ENCODE results near the gene CYBA. TPM values are rescaled to one million over a fixed set of nuclear protein-coding genes. Genes with fewer than 3 reads are reported as not detected.
A peak's percentile ranks its signal among the peaks of the same experiment; 100 is the strongest.

CYBA gene
- total RNA-seq, 3 donors from 2014 or later (not counting 1 experiment from before 2014, with no cell fraction given), result 1,001 to 1,351 (median 1,051) TPM

DNA sequence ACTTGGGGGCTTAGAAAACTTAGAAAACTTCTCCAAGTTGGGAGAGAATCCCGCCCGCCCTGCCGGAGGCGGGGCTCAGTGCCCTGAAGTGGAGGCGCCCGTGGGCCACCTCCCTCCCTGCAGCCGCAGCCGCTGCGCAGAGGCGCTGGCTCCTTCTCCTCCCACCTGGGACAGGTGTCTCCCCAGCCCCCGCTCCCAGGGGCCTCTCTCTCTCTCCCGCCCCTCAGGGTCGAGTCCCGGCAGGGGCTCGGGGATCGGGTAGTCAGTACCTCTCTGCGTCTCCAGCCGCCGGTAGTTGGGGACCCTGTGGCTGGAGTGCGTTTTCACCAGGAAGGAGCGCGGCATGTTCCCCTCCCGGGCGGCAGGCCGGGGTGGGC lies 35.2 kb upstream of the CYBA start:
- no peaks in the 10 kb centered on the region for H3K27me3 Mint-ChIP-seq (ENCODE audit: low read depth in 2 of 2)
- TF ChIP-seq, protein P1, sequence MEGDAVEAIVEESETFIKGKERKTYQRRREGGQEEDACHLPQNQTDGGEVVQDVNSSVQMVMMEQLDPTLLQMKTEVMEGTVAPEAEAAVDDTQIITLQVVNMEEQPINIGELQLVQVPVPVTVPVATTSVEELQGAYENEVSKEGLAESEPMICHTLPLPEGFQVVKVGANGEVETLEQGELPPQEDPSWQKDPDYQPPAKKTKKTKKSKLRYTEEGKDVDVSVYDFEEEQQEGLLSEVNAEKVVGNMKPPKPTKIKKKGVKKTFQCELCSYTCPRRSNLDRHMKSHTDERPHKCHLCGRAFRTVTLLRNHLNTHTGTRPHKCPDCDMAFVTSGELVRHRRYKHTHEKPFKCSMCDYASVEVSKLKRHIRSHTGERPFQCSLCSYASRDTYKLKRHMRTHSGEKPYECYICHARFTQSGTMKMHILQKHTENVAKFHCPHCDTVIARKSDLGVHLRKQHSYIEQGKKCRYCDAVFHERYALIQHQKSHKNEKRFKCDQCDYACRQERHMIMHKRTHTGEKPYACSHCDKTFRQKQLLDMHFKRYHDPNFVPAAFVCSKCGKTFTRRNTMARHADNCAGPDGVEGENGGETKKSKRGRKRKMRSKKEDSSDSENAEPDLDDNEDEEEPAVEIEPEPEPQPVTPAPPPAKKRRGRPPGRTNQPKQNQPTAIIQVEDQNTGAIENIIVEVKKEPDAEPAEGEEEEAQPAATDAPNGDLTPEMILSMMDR (IDR thresholded peaks at IDR 0.05), result no peak
- H3K4me1 Mint-ChIP-seq, result peaks cover 15 to 47% of the 10 kb centered on the region in 2 donors
- H3K9me3 Mint-ChIP-seq, result no peaks in the 10 kb centered on the region
- DNase-seq (peak in 1 of 2 donors; percentile 72), ATAC-seq (peak; percentile 47 to 59 (median 49))
- Histone ChIP-seq H3K27me3 (ENCODE audit: control insufficient read depth, insufficient read depth, low read length) (no peaks in the 10 kb centered on the region), H3K4me1 (ENCODE audit: control insufficient read depth, insufficient read depth, low read length) (peaks cover 55% of the 10 kb centered on the region), H3K4me3 (ENCODE audit: low read length) (peak overlapping the region; percentile 92), H3K9me3 (ENCODE audit: control insufficient read depth, insufficient read depth, low read length) (no peaks in the 10 kb centered on the region), H3K36me3 (ENCODE audit: control insufficient read depth, insufficient read depth, low read length) (peaks cover 1% of the 10 kb centered on the region), H3K27ac (ENCODE audit: low read length) (peak overlapping the region; percentile 63)
- H3K4me3 Mint-ChIP-seq, result peak overlapping the region; percentile 84
- H3K27ac Mint-ChIP-seq, result peak overlapping the region in 1 of 2 donors; percentile 73
- no peaks in the 10 kb centered on the region for H3K36me3 Mint-ChIP-seq
- intact Hi-C loops (cut with micrococcal nuclease), result loop anchor here (1.0 to 5.0 kb wide), 3 partner anchors 15 to 66 kb away; partner anchors contain the start of gene IL17C
- under 1% methylated on average over 25 of the region's 25 CpGs for WGBS (ENCODE audit: insufficient coverage)

DNA sequence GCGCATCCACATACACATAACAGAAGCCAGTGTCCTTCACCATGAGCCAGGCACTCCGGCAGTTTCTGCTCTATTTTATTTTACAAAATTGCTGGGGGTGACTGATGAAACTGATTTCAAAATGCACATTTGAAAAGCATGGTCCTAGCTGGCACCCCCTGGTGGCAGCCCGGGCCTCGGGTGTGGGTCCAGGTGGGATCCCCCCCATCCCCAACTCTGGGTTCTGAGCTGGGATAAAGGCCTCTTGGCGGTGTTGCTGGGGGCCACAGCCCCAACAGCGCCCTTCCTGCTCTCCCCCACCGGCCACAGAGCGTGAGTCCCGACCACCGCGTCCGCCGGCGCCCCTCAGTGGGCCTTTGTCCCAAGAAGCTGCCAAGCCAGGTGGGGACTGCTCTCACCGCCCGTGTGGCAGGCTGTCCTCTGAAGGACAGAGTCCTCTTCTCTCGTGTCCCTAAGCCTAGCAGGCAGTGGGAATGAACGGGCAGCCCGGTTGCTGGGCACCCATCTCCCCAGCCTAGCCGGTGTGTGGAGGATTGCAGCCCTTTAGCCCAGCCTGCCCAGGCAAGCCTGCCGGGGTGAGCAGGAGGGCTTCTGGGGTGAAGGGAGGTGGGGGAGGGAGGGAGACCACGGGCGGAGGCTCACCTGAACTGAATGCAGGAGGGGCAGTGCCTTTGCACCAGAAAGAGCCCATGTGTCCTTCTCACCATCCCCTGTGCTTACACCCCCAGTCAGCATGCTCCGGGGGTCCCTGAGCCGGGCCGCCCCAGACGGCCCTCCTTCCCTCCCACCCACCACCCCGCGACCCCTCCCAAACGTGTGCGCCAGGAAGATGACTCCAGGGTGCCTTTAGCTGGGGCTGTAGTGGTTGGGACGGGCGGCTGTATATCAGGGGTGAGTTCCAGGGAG lies 34.6 kb upstream of the CYBA start:
- Histone ChIP-seq H3K27ac (ENCODE audit: low read length) (peak overlapping the region; percentile 63), H3K27me3 (ENCODE audit: control insufficient read depth, insufficient read depth, low read length) (no peaks in the 10 kb centered on the region), H3K9me3 (ENCODE audit: control insufficient read depth, insufficient read depth, low read length) (no peaks in the 10 kb centered on the region), H3K4me1 (ENCODE audit: control insufficient read depth, insufficient read depth, low read length) (peaks cover 55% of the 10 kb centered on the region), H3K36me3 (ENCODE audit: control insufficient read depth, insufficient read depth, low read length) (peaks cover 6% of the 10 kb centered on the region), H3K4me3 (ENCODE audit: low read length) (peak overlapping the region; percentile 92)
- TF ChIP-seq, protein P1 (IDR thresholded peaks at IDR 0.05), result peak; percentile 77
- no peaks in the 10 kb centered on the region for H3K9me3 Mint-ChIP-seq
- DNase-seq (peak; percentile 65 to 72), ATAC-seq (peak; percentile 24 to 44 (median 33))
- H3K27ac Mint-ChIP-seq, result peak overlapping the region; percentile 36 to 73
- H3K4me3 Mint-ChIP-seq, result peak overlapping the region; percentile 84
- intact Hi-C loops (cut with micrococcal nuclease), result loop anchor here (1.0 to 5.0 kb wide), 4 partner anchors 15 to 65 kb away; partner anchors contain the start of gene IL17C
- peaks cover 10 to 41% of the 10 kb centered on the region in 2 donors for H3K4me1 Mint-ChIP-seq
- WGBS (ENCODE audit: insufficient coverage), result 6% methylated on average over 32 of the region's 33 CpGs
- no peaks in the 10 kb centered on the region for H3K27me3 Mint-ChIP-seq (ENCODE audit: low read depth in 2 of 2)
- H3K36me3 Mint-ChIP-seq, result no peaks in the 10 kb centered on the region

DNA sequence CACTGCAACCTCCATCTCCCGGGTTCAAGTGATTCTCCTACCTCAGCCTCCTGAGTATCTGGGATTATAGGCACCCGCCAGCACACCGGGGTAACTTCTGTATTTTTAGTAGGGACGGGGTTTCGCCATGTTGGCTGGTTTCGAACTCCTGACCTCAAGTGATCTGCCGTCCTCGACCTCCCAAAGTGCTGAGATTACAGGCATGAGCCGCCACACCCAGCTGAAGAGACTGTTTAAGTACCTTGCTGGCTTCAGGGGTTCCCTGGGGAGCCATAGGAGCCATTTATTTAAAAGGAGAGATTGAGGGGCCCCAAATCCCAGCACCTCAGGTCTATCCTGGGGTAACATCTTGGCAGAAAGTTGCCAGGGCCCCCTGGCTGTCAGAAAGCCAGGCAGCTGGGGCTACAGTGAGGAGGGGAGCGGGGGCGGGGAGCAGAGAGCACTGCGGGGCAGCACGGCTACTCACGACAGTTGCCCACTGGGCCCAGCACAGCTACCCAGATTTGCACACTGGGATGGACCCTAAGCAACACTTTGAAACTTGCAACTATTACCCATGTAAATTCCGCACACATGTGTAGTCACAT lies 33.8 kb upstream of the CYBA start:
- Histone ChIP-seq H3K4me3 (ENCODE audit: low read length) (no peak overlapping the region), H3K27ac (ENCODE audit: low read length) (no peak overlapping the region), H3K27me3 (ENCODE audit: control insufficient read depth, insufficient read depth, low read length) (no peaks in the 10 kb centered on the region), H3K4me1 (ENCODE audit: control insufficient read depth, insufficient read depth, low read length) (peaks cover 50% of the 10 kb centered on the region), H3K9me3 (ENCODE audit: control insufficient read depth, insufficient read depth, low read length) (no peaks in the 10 kb centered on the region), H3K36me3 (ENCODE audit: control insufficient read depth, insufficient read depth, low read length) (peaks cover 6% of the 10 kb centered on the region)
- intact Hi-C loops (cut with micrococcal nuclease), result loop anchor here (2.0 to 5.0 kb wide), 2 partner anchors 32 to 47 kb away; partner anchors contain the start of gene IL17C
- peaks cover 7 to 35% of the 10 kb centered on the region in 2 donors for H3K4me1 Mint-ChIP-seq
- H3K27ac Mint-ChIP-seq, result peak overlapping the region; percentile 36 to 73
- TF ChIP-seq, protein P1 (IDR thresholded peaks at IDR 0.05), result no peak
- peak overlapping the region; percentile 55 for H3K4me3 Mint-ChIP-seq
- no peaks in the 10 kb centered on the region for H3K36me3 Mint-ChIP-seq
- ATAC-seq (no peak), DNase-seq (no peak)
- no peaks in the 10 kb centered on the region for H3K9me3 Mint-ChIP-seq
- 88% methylated on average over 15 of the region's 15 CpGs for WGBS (ENCODE audit: insufficient coverage)
- no peaks in the 10 kb centered on the region for H3K27me3 Mint-ChIP-seq (ENCODE audit: low read depth in 2 of 2)
